GM19099 (cell line): Measurements from ENCODE around the gene KCNAB2.

ENCODE experiments used
- POLR2A ChIP-seq: IDR thresholded peaks from 3 replicates; pipeline ENCODE4 v1.6.1; 2011; ENCODE audit warnings: low read depth; ENCODE audit not compliant: insufficient read length; ENCODE audit errors: extremely low read depth

The KCNAB2 gene

GRCh38 chr1:6045561-6045960 is at the start of gene KCNAB2:
KCNAB2 (plus strand) TSS chr1:6045888; CDS start chr1:6051537, 5,649 bp downstream.
- TF ChIP-seq POLR2A = no peak

GRCh38 chr1:5996641-5997270 is 48.9 kb upstream of the KCNAB2 start:
- no peak for TF ChIP-seq POLR2A

DNA sequence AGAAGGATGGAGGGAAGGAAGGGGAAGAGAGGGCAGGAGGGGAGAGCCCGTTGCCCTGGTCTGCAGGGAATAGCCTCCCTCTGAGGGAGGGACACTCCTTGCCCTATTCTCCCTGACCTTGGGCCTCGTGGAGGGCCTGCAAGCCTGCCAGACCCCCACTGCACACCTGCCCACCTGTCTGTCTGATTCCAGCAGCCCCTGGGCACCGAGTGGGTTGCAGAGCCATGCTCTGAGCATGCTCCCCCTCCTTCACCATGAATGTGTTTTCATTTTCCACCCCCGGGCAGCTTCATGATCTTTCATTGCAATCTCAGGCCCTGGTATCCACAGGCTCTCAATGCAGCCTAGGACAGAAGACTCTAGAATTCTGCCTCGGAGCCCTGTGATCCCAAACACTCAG is 48.4 kb upstream of the KCNAB2 start:
- no peak for TF ChIP-seq POLR2A

DNA sequence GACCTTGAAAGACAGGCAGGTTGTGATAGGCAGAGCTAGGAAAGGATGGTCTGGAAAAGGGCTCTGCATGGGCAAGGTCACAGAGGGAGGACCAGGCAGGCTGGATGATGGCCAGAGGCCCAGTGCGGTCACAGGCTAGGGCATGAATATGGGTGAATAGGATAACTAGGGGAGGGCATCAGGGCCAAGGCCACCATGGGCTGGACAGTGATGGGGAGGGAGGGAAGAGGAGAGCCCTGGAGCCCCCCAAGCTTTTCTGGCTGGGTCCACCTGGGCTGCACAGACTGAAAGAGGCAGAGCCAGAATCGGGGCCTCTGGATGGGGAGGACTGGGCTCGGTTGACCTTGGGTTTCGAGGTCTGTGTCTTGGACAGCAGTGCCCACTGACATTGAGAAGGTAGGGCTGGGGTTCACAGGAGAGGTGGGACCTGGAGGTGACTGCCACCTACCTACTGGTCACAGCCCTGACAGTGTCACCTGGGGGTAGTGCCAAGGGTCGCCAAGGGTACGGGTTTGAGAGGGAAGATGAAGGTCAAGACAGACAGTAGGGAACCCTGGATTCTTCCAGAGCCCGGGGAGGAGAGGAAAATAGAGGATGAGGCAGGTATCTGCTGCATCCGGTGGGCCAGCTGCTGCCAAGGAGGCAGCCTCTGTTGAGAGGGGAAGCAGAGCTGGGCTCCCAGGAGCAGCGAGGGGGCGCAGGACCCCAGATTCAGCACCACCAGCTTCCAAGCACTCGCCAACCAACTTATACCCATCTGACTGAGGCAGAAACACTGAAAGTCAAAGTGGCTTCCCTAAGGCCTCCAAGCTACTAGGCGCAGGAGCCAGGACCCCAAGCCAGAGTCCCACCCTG is 47.4 kb upstream of the KCNAB2 start:
- no peak for TF ChIP-seq POLR2A

- no peak for TF ChIP-seq POLR2A
Measured at GRCh38 chr1:5998906-5999301, 46.8 kb upstream of the KCNAB2 start.

DNA sequence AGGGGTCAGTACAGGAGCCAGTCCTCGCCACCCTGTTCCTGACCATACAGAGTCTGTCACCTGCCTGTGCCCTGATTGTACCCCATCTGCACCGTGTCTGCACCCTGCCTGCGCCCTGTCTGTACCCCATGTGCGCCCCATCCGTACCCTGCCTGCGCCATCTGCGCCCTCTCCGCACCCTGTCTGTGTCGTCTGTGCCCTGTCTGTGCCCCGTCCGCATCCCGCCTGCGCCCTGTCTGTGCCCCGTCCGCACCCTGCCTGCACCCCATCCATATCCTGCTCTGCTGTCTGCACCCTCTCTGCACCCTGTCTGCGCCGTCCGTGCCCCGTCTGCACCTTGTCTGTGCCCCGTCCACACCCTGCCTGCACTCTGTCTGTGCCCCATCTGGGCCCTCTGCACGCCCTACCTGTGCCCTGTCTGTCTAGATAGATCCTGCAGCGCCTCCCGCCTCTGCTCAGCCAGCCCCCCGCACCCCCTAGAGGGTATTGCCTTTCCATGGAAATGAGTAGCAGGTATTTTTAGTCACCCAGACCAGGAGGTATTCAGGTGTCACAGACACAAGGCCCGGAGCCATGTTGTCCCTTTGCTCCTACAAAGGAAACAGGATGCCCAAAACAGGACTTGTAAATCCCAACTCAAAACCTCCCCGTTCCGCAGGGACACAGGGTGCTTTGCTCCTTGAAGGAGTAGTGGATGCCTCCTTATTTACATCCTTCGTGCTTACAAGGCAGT is 45.8 kb upstream of the KCNAB2 start:
- TF ChIP-seq POLR2A = no peak

DNA sequence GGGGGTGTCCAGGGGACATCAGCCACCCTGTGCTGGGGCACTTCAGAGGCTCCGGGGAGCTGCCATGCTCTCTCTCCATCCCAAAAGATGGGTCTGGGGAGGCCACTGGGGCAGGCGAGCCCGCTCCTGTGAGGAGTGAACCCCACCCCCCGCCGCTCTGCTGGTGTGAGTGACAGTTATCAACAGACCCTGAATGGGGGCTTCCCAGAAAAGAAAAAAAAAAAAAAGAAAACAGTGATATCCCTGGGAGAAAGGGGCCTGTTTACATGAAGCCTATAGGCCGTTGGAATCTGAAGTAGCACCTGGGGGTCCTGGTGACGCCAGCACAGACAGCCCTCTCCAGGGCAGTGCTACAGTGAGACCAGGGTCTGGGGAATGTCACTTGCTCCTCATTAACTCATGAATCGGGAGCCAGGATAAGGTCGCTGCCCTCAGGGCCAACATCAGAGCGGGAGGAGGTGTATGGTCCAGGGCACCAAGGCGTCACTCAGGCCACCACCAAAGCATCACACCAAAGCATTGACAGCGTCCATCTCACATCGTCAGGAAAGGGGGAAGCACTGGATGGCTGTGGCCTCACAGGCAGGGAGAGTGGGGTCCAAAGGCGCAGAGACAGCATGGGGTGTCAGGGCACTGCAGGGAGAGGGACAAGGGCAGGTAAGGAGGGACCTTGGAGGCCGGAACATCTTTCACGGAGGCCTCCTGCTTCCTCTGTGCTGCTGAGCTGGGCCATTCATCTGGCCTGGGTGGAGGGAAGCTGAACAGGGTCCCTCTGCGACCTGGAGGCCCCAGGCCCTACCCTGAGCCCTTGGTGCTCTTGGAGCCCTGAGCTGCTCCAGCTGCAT is 45.0 kb upstream of the KCNAB2 start:
- no peak for TF ChIP-seq POLR2A

DNA sequence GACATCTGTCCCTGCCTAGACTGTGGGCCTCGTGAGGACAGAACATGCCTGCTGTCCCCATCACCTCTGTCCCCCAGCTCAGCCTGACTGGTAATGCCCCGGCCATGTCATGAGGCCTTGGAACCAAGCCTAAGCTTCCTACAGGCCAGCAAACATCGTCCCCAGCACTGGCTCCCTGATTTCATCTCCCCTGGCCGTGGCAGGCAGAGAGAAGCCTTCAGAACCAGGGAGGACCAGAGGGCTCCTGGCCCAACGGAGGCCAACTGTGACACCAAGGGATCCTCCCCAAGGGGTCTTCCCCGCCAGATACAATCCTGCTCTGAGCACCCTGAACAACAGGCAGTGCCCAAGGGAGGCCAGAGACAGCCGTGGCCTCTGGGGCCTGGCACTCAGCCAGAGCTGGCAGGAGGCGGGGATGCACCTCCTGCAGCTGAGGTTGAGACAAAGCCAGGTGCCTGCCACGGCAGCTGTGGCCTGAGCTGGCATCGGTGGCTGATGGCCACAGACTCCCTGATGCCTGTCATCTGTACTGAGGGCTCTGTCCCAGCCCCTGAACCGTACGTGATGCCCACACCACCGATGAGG is 43.6 kb upstream of the KCNAB2 start:
- no peak for TF ChIP-seq POLR2A

- TF ChIP-seq POLR2A = no peak
Measured at GRCh38 chr1:6002714-6003501, 42.8 kb upstream of the KCNAB2 start.

- no peak for TF ChIP-seq POLR2A
Measured at GRCh38 chr1:6003568-6004411, 41.9 kb upstream of the KCNAB2 start.

GRCh38 chr1:6004412-6005123 is 41.1 kb upstream of the KCNAB2 start:
- no peak for TF ChIP-seq POLR2A

DNA sequence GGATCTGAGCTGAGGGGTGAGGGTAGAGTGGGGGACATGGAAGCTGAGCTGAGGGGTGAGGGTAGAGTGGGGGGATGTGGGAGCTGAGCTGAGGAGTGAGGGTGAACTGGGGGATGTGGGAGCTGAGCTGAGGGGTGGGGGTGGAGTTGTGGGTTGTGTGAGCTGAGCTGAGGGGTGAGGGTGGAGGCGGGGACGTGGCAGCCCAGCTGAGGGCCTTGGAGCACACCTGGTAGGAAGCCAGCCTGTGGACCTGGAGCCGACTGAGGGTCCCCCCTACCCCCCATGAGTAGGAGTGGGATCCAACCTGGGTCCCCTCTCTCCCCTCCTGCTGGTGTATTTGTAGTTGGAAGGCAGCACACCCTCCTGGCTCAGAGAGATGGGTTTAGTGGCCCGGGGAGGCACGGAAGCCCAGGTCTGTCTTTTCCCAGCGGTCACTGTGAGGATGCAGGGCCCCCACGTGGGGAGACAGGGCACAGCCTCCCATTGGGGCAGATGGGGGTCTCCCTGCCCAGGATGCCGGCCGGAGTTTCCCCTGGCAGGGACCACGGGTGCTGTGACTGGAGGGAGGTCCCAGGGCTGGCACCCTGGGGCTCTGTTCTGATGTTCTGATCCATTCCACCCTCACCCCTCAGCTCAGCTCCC is 40.3 kb upstream of the KCNAB2 start:
- no peak for TF ChIP-seq POLR2A
